Kidney capillary endothelial cell (primary cell): Measurements from ENCODE around the gene TMEM150C.
"Not testable (repeated sequence)": the region's sequence is repeated elsewhere in the genome, so short reads cannot be mapped to it uniquely, and the experiment has no call there.

Source experiments
- DNase-seq: peaks from one replicate; pipeline ENCODE4 v3.0.0-alpha.2; 2018; ENCODE audit warnings: low spot score

Gene TMEM150C

GRCh38 chr4:82473621-82474164 is 88.1 kb downstream of the TMEM150C start:
- no peak for DNase-seq

GRCh38 chr4:82473080-82473479 is 88.7 kb downstream of the TMEM150C start:
- not testable (repeated sequence) for DNase-seq

GRCh38 chr4:82469791-82470345 is 91.9 kb downstream of the TMEM150C start:
- DNase-seq: peak; percentile 43

DNA sequence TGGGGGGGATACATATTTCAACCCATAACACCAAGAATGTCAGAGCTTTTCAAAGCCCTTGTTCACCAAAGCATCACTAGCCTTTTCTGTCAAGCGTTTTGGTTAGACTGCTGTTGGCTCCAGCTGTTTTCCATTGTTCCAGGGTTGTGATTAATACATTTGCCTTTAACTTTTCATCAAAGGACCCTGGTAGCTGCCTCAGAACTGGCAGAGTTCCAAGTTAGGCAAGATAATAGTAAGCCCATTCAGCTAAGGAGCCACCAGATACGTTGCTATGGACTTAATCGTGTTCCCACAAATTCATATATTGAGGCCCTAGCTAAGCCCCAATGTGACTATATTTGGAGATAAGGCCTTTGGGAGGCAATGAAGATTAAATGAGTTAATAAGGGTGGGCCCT is 94.3 kb downstream of the TMEM150C start:
- no peak for DNase-seq

DNA sequence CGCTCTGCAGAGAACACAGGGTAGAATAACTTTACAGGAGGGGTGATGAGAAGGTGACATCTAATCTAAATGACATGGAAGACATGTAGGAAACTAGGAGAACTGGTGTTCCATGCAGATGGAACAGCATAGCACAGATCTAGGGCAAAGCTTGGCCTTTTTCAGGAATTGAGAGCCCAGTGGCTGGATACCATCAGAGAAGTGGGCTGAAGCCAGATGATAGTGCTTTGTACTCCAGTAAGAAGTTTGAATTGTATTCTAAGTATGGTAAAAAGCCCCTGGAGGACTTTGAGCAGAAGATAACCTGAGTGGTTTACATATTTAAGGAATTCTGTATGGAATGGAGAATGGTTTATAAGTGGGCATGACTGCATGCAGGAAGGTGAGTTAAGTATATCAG is 98.6 kb downstream of the TMEM150C start:
- no peak for DNase-seq

DNA sequence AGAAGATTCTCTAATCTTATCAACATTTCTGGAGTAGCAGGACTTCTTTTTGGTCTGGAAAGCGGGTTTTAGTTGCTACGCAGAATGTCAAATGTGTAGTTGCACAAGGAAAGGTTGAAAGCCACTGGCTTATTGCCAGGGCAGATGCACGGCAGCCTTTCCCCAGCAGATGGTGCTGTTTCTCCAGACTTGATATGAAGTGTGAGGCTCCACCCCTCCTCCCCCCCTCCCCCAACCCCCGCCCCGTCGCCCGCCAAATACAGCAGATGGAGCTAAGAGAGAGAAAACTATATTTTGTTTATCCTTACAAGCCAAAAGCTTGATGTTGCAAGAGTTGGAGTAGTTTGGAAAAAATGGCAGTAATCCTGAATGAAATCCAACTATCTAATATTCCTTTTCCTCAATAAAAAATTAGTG is 99.4 kb downstream of the TMEM150C start:
- peak; percentile 68 for DNase-seq

GRCh38 chr4:82461710-82462109 is 100.1 kb downstream of the TMEM150C start:
- DNase-seq: no peak

DNA sequence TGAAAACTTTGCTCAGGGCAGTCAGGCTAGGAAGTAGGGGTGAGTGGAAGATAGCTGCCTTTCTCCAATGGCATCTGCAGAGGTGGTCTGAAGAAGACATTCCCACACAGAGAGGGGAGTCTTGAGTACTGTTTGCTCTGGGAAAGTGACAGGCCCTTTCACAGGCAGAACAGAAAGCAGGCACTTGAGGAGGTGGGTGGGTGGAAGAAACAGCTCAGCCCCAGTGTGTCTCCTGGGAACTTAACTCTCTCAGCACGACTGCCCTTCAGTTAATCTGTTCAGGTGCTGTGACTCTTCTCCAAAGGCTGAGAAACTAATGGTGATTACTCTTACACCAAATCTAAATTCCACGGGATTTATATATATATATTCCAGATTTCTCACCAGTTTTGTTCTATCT is 103.1 kb downstream of the TMEM150C start:
- DNase-seq: no peak

GRCh38 chr4:82457266-82457665 is 104.5 kb downstream of the TMEM150C start:
- DNase-seq: peak; percentile 32

DNA sequence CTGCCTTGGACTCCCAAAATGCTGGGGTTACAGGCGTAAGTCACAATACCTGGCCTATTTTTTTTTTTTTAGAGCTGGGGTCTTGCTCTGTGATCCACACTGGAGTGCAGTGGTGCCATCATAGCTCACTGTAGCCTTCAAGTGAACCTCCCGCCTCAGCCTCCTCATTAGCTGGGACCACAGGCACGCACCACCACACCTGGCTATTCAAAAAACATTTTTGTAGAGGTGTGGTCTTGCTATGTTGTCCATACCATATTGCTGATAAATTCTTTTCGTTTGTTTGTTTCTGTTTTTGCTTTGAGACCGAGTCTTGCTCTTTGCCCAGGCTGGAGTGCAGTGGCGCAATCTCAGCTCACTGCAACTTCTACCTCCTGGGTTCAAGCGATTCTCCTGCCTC is 109.8 kb downstream of the TMEM150C start:
- no peak for DNase-seq

DNA sequence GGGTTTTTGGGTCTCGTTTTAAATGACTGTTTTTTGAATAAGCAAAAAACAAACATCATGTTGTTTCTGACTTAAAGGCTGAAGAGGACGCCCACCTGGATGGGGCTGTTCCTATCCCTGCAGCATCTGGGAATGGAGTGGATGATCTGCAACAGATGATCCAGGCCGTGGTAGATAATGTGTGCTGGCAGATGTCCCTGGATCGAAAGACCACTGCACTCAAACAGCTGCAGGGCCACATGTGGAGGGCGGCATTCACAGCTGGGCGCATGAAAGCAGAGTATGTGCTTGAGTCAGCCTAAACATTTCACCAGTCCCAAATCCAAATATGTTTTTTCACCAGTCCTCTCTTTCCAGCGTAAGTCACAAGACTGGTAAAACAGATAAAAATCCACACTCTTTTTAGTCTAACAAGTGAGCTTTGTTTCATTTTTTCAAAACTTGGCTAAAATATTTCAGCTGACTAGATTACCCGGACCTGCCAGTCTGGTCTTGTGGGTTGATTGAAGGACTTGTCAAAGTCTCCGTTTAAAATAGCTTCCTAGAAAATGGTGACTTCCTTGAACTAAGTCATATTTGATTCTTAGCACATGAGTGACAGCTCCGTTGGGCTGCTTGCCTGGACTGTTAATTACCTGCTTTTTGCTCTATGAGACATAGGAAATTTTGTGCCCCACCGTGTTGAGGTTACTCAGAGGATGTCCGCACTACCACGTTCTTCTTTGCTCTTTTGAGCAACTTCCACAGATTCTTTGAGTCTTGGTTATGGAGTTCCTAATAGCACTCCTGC is 110.6 kb downstream of the TMEM150C start:
- no peak for DNase-seq

GRCh38 chr4:82447886-82448285 is 113.9 kb downstream of the TMEM150C start:
- DNase-seq: no peak

GRCh38 chr4:82439088-82439487 is 122.7 kb downstream of the TMEM150C start:
- DNase-seq: no peak

GRCh38 chr4:82437285-82438005 is 124.3 kb downstream of the TMEM150C start:
- no peak for DNase-seq

DNA sequence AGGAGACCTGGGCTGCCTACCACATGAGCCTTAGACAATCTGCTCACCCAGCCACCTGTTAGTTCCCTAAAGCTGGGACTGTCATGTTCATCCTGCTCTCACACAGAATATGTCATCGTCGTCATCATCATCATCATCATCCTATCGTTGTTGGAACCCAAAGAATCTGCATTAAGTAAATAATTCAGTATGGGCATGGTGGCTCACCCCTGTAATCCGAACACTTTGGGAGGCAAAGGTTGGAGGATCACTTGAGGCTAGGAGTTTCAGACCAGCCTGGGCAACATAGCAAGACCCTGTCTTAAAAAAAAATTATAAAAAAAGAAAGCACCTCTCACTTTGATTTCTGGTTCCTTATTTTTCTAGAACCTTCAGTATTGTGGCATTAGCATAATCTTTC is 125.0 kb downstream of the TMEM150C start:
- DNase-seq: no peak

DNA sequence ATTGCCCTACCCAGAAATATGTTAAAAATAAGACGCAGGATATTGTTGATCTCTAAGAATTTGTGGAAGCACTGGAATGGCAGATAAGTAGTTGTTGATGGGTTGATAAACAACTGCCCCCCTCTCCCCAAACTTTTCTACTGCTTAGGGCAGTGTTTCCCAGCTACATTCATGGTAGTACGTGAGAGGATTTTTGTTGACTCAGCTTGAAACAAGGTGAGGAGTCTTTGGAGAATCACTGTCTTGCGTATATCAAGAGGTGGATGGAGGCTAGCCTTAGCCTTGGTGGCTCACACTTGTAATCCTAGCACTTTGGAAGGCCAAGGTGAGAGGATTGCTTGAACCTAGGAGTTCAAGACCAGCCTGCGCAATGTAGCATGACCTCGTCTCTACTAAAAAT is 125.7 kb downstream of the TMEM150C start:
- DNase-seq: no peak

DNA sequence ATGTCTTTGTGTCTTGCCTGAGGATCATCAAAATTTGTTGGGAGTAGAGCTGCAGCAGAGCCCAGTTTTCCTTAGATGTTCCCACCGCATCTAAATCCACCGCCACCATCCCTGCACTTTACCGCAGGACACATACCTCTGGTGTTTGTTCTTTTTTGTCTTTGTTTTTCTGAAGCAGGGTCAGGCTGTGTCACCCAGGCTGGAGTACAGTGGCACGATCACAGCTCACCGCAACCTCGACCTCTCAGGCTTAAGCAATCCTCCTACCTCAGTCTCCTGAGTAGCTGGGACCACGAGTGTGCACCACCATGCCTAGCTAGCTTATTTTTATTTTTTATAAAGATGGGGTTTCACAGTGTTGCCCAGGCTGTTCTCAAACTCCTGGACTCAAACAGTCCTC is 126.8 kb downstream of the TMEM150C start:
- no peak for DNase-seq

- DNase-seq: no peak
These were observed 128.0 kb downstream of the TMEM150C start for GRCh38 chr4:82433791-82434190.
